Measurements from ENCODE around the gene STARD5.

GRCh38 chr15:81274931-81275707, 48.8 kb downstream of the STARD5 start:
- TF ChIP-seq POLR2A (IDR thresholded peaks at IDR 0.05) = no peak
- peak; percentile 78 to 98 (median 92) for TF ChIP-seq CTCF (IDR thresholded peaks at IDR 0.05 in 8 of 11, conservative IDR thresholded peaks at IDR 0.05 in 3 of 11)
